Astrocyte (in vitro differentiated cells and primary cell): ENCODE data around the gene DNAAF3. TPM values are rescaled to one million over a fixed set of nuclear protein-coding genes. Genes with fewer than 3 reads are reported as not detected.

ENCODE experiments used
- DNase-seq: peaks from one replicate; pipeline ENCODE4 v3.0.0-alpha.2; 2010; ENCODE audit warnings: low read depth
- FAIRE-seq: peaks from 2 replicates; lab custom pipeline; 2011; peaks lifted over from hg19 to GRCh38; lab: Jason Lieb, UNC
- H2AFZ ChIP-seq: 2 replicates; pipeline ENCODE4 v1.6.0; 2012; ENCODE audit warnings: low read depth, low read length, inconsistent platforms
- H3K27ac ChIP-seq: 2 replicates; pipeline ENCODE4 v1.5.1; 2011; ENCODE audit warnings: low read depth, low read length, inconsistent platforms
- H3K27me3 ChIP-seq: 2 replicates; pipeline ENCODE4 v1.6.0; 2011; ENCODE audit warnings: low read length, inconsistent platforms; ENCODE audit not compliant: insufficient read depth
- H3K36me3 ChIP-seq: 2 replicates; pipeline ENCODE4 v1.5.1; 2011; ENCODE audit warnings: low read length, inconsistent platforms; ENCODE audit not compliant: insufficient read depth
- H3K4me1 ChIP-seq: 2 replicates; pipeline ENCODE4 v1.5.1; 2011; ENCODE audit warnings: low read length, inconsistent platforms; ENCODE audit not compliant: insufficient read depth
- H3K4me2 ChIP-seq: 2 replicates; pipeline ENCODE4 v1.6.0; 2012; ENCODE audit warnings: low read length, inconsistent platforms
- H3K4me3 ChIP-seq: 2 replicates; pipeline ENCODE4 v1.5.1; 2011; ENCODE audit warnings: low read depth, mild to moderate bottlenecking, low read length, inconsistent platforms; ENCODE audit not compliant: insufficient read depth
- H3K79me2 ChIP-seq: 2 replicates; pipeline ENCODE4 v1.6.0; 2012; ENCODE audit warnings: mild to moderate bottlenecking, low read length, inconsistent platforms; ENCODE audit not compliant: insufficient read depth
- H3K9ac ChIP-seq: 2 replicates; pipeline ENCODE4 v1.6.0; 2012; ENCODE audit warnings: mild to moderate bottlenecking, low read length, inconsistent platforms
- H3K9me3 ChIP-seq: 2 replicates; pipeline ENCODE4 v1.5.1; 2012; ENCODE audit warnings: low read depth, mild to moderate bottlenecking, low read length, inconsistent platforms; ENCODE audit not compliant: insufficient read depth
- H4K20me1 ChIP-seq: 2 replicates; pipeline ENCODE4 v1.6.0; 2012; ENCODE audit warnings: low read length, inconsistent platforms; ENCODE audit not compliant: insufficient read depth
- H3K27ac Mint-ChIP-seq: one replicate; pipeline ENCODE4 v1.8.0; 2021; ENCODE audit warnings: mild to moderate bottlenecking, mixed read lengths; ENCODE audit not compliant: unreplicated experiment
- H3K27me3 Mint-ChIP-seq: one replicate; pipeline ENCODE4 v1.8.0; 2021; ENCODE audit warnings: low read depth, mixed read lengths; ENCODE audit not compliant: unreplicated experiment
- H3K36me3 Mint-ChIP-seq: one replicate; pipeline ENCODE4 v1.8.0; 2021; ENCODE audit warnings: low read depth, mixed read lengths; ENCODE audit not compliant: unreplicated experiment
- H3K4me1 Mint-ChIP-seq: one replicate; pipeline ENCODE4 v1.8.0; 2021; ENCODE audit warnings: low read depth, mixed read lengths; ENCODE audit not compliant: unreplicated experiment
- H3K4me3 Mint-ChIP-seq: one replicate; pipeline ENCODE4 v1.8.0; 2021; ENCODE audit warnings: mild to moderate bottlenecking, moderate library complexity, mixed read lengths; ENCODE audit not compliant: unreplicated experiment
- H3K9me3 Mint-ChIP-seq: one replicate; pipeline ENCODE4 v1.8.0; 2021; ENCODE audit warnings: mild to moderate bottlenecking, mixed read lengths; ENCODE audit not compliant: unreplicated experiment
- CTCF ChIP-seq: IDR thresholded peaks from 2 replicates; pipeline ENCODE4 v1.5.1; 2011; ENCODE audit warnings: low read depth, mild to moderate bottlenecking, inconsistent platforms, low read length, moderate library complexity; ENCODE audit not compliant: insufficient read depth
- EZH2 ChIP-seq: IDR thresholded peaks from 2 replicates; pipeline ENCODE4 v1.6.1; 2012; ENCODE audit warnings: mild to moderate bottlenecking, low read length, inconsistent platforms; ENCODE audit not compliant: insufficient read depth
- total RNA-seq: library from RNA; stranded (reverse); gene quantifications from 2 replicates; pipeline ENCODE4 v1.2.1, GENCODE V29; 2021

Gene DNAAF3
- total RNA-seq, 1 donor from 2014 or later = 1.3 TPM

GRCh38 chr19:55137915-55138314 lies 28.5 kb downstream of the DNAAF3 start:
- Histone ChIP-seq H3K36me3 (no peaks in the 10 kb centered on the region), H3K4me2 (no peak overlapping the region), H4K20me1 (no peaks in the 10 kb centered on the region), H3K4me3 (no peak overlapping the region), H3K4me1 (no peaks in the 10 kb centered on the region), H3K27me3 (peaks cover 10% of the 10 kb centered on the region), H3K27ac (no peak overlapping the region), H3K79me2 (no peaks in the 10 kb centered on the region), H3K9ac (no peak overlapping the region), H3K9me3 (no peaks in the 10 kb centered on the region), H2AFZ (no peak overlapping the region)
- DNase-seq (no peak), FAIRE-seq (no peak)
- H3K36me3 Mint-ChIP-seq = no peaks in the 10 kb centered on the region
- H3K27me3 Mint-ChIP-seq = peaks cover 12% of the 10 kb centered on the region
- H3K27ac Mint-ChIP-seq = no peak overlapping the region
- TF ChIP-seq EZH2 = no peak
- TF ChIP-seq CTCF = no peak
- no peak overlapping the region for H3K4me3 Mint-ChIP-seq
- no peaks in the 10 kb centered on the region for H3K4me1 Mint-ChIP-seq
- H3K9me3 Mint-ChIP-seq = no peaks in the 10 kb centered on the region

- no peak overlapping the region for H3K27ac ChIP-seq
- no peak overlapping the region for H2AFZ ChIP-seq
- peaks cover 7% of the 10 kb centered on the region for H3K27me3 ChIP-seq
- no peaks in the 10 kb centered on the region for H3K9me3 ChIP-seq
- TF ChIP-seq CTCF (no peak), EZH2 (no peak)
- H3K9ac ChIP-seq = no peak overlapping the region
- H3K4me2 ChIP-seq = no peak overlapping the region
- no peak overlapping the region for H3K4me3 ChIP-seq
- no peaks in the 10 kb centered on the region for H3K79me2 ChIP-seq
- no peaks in the 10 kb centered on the region for H4K20me1 ChIP-seq
- Mint-ChIP-seq H3K4me1 (no peaks in the 10 kb centered on the region), H3K27ac (no peak overlapping the region), H3K36me3 (no peaks in the 10 kb centered on the region), H3K4me3 (no peak overlapping the region), H3K9me3 (no peaks in the 10 kb centered on the region), H3K27me3 (peaks cover 16% of the 10 kb centered on the region)
- H3K4me1 ChIP-seq = no peaks in the 10 kb centered on the region
- DNase-seq (no peak), FAIRE-seq (no peak)
- H3K36me3 ChIP-seq = no peaks in the 10 kb centered on the region
Observed at GRCh38 chr19:55136399-55137102, 29.9 kb downstream of the DNAAF3 start.

GRCh38 chr19:55134736-55135135 lies 31.7 kb downstream of the DNAAF3 start:
- Histone ChIP-seq H3K4me1 (no peaks in the 10 kb centered on the region), H3K4me2 (no peak overlapping the region), H4K20me1 (no peaks in the 10 kb centered on the region), H3K9me3 (no peaks in the 10 kb centered on the region), H2AFZ (no peak overlapping the region), H3K4me3 (no peak overlapping the region), H3K27me3 (peaks cover 7% of the 10 kb centered on the region), H3K36me3 (no peaks in the 10 kb centered on the region), H3K9ac (no peak overlapping the region), H3K27ac (no peak overlapping the region), H3K79me2 (no peaks in the 10 kb centered on the region)
- peaks cover 20% of the 10 kb centered on the region for H3K27me3 Mint-ChIP-seq
- no peak overlapping the region for H3K4me3 Mint-ChIP-seq
- DNase-seq (no peak), FAIRE-seq (no peak)
- H3K27ac Mint-ChIP-seq = no peak overlapping the region
- H3K36me3 Mint-ChIP-seq = no peaks in the 10 kb centered on the region
- TF ChIP-seq EZH2 (no peak), CTCF (no peak)
- no peaks in the 10 kb centered on the region for H3K9me3 Mint-ChIP-seq
- H3K4me1 Mint-ChIP-seq = no peaks in the 10 kb centered on the region
